GM13977 (cell line): Measurements from ENCODE around the gene TMEM127.
"Not testable (repeated sequence)": the region's sequence is repeated elsewhere in the genome, so short reads cannot be mapped to it uniquely, and the experiment has no call there.

ENCODE experiments used
- DNase-seq: peaks from one replicate; pipeline ENCODE4 v3.0.0; 2012; ENCODE audit warnings: low spot score
- in situ Hi-C: fragments of 300-500 bp; cut with MboI; formaldehyde crosslinking; loops from one replicate; pipeline ENCODE4 v1.12.0; 2022; ENCODE audit warnings: low sequenced_read_pairs, low pct_unique_long_range_greater_than_20kb, mixed read lengths, inconsistent platforms; ENCODE audit not compliant: unreplicated experiment
- TF ChIP-seq, protein P1 (sequence below): IDR thresholded peaks from 2 replicates; pipeline ENCODE4 v1.5.1; 2012; ENCODE audit warnings: mild to moderate bottlenecking, control low read depth; ENCODE audit not compliant: insufficient read depth; ENCODE audit errors: extremely low read depth, missing control alignments

Gene TMEM127

DNA sequence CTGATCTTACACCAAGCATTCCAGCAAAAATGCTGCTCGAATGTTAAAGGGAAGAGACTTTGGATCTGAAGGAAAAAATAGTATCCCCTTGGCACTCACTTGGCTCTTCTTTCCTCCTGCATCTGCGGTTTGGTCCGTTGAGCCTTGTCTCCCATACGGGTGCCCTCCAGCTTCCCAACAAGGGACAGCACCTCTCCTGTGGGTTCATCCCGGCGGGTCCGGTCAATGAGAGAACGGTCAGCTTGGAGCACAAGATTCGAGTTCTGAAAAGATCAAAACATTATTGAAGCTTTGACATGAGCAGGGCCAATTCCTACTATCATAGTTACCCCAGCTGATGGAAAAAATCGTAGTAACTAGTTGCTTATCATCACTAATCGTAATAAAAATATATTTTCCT lies 38.8 kb upstream of the TMEM127 start:
- TF ChIP-seq, protein P1, sequence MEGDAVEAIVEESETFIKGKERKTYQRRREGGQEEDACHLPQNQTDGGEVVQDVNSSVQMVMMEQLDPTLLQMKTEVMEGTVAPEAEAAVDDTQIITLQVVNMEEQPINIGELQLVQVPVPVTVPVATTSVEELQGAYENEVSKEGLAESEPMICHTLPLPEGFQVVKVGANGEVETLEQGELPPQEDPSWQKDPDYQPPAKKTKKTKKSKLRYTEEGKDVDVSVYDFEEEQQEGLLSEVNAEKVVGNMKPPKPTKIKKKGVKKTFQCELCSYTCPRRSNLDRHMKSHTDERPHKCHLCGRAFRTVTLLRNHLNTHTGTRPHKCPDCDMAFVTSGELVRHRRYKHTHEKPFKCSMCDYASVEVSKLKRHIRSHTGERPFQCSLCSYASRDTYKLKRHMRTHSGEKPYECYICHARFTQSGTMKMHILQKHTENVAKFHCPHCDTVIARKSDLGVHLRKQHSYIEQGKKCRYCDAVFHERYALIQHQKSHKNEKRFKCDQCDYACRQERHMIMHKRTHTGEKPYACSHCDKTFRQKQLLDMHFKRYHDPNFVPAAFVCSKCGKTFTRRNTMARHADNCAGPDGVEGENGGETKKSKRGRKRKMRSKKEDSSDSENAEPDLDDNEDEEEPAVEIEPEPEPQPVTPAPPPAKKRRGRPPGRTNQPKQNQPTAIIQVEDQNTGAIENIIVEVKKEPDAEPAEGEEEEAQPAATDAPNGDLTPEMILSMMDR = no peak
- no peak for DNase-seq
- in situ Hi-C loops = no loop called here

DNA sequence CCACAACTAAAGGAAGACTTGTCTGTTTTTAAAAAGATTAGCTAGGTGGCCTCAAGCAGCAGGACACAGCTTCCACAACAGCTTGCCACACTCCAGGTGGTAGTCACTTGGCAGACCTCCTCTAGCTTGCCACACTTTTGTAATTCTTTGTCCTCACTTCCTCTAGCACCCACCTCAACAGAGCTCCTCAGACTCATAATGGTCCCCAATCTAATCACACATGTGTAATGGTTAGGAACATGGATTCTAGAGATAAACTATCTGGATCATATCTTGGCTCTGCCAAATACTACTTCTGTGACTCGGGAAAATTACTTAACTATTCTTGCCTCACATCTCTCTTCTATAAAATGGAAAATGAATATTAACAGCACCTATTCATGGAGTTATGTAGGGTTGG lies 36.1 kb upstream of the TMEM127 start:
- in situ Hi-C loops = no loop called here
- TF ChIP-seq, protein P1 = no peak
- DNase-seq = no peak

DNA sequence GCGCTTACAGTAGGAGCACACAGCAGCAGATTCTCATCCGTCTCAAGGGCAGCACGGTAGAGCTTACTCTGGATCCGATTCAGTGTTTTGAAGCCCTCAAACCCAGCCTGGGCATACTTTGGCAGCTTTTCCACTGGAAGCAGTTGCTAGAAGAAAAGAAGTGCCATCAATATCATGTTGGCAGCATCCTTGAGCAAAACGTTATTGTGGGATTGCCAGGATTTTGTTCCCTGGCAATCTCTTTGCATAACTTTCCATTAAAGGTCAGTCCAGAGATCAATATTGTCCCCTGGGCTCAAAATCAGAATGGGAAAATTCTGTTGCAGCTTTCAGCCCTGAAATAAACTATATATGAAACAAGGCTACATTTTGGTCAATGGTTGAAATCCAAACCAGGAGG lies 31.1 kb upstream of the TMEM127 start:
- DNase-seq = no peak
- TF ChIP-seq, protein P1 = no peak
- in situ Hi-C loops = no loop called here

DNA sequence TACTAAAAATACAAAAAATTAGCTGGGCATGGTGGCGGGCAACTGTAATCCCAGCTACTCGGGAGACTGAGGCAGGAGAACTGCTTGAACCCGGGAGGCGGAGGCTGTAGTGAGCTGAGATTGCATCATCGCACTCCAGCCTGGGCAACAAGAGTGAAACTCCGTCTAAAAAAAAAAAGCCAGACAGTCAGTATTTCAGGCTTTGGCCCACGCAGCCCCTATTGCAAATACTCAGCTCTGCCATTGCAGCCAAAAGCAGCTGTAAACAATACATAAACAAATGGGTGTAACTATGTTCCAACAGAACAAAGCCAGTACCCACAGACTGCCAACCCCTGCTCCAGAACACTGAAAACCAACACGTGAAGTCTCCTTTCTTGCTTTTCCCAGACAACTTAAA lies 28.5 kb upstream of the TMEM127 start:
- in situ Hi-C loops, DNase-seq: not testable (repeated sequence)

DNA sequence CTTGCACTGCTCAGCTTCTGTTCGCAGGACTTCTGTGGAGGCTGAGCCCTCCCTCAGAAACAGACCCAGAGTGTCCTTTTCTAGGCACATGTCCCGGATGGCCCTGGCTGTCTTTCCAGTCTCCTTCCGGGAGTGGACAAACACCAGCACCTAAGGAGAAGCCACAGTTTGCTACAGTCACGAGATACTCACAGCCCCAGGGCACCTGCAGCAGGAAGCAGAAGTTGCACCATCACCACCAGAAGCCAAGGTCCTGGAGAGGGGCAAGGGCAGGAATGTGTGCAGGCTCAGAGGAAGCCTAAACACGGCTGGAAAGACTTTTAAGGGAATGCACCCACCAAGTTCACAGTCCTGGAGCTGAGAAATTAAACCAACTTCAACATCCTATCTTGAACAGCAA lies 26.0 kb upstream of the TMEM127 start:
- no peak for DNase-seq
- in situ Hi-C loops = no loop called here
- TF ChIP-seq, protein P1 = no peak

DNA sequence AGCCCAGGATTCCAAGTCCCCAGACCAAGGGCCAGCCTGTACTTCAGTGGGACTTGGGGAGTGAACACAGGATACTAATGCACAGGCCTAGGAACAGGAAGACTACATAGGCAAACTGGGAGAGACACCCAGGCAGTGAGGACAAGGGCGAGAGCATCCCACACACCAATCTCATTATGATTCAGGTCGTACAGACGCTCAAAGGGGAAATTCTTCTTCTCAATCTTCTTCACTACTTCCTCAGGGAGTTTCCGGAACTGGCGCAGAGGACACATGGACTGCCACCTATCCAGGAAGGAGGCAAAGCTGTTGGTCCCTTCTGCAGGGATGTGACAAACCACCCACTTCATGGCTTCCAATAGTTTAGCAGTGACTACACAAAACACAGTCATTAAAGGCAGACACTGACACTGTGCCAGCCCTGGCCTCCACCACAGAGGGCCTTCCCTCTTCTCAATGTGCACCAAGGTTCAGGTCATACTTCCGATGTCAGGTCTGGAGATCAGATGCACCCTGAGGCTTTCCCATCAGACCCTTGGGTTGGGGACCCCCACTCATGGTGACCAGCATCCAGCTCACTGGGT lies 21.6 kb upstream of the TMEM127 start:
- TF ChIP-seq, protein P1 = no peak
- no peak for DNase-seq
- in situ Hi-C loops = no loop called here

DNA sequence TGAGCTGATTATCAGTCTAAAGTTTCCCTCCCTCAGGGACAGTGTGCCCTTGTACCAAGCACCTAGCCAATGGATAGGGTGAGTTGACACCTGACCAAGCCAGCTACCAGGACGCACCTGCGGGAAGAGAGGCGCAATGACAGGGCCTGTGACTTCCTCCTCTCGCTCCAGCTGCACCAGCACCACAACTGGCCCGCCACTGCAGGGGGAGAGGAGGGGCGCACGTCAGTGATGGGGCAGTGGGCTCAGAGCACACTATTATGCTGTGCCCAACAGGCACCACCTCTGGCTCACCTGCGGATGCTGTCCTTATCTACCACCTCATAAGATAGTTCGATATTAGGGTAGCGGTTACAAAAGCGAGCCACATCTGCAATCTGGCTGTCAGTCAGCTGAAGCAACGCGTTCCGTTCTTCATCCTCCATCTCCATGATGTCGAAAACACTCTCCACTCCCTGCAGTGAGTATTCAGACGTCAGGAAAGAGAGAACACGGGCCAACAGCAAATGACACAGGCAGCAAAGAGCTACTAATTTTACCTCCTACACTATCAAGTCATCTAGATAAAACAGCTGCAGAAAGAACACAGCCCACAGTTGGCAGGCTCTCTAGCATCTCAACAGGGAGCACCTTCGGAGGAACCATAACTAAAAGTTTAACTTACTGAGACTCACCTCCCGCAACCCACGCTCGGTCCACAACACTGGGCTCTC lies 11.1 kb upstream of the TMEM127 start:
- DNase-seq = no peak
- in situ Hi-C loops = no loop called here
- TF ChIP-seq, protein P1 = no peak
